IMR-90 (cell line): ENCODE results near the gene MSH5. TPM values are rescaled to one million over a fixed set of nuclear protein-coding genes. Genes with fewer than 3 reads are reported as not detected.

Source experiments
- ATAC-seq: fragments of 200-7000 bp; cut with Tn5 transposase; 2 replicates; pipeline ENCODE4 v1.9.1; 2020; ENCODE audit warnings: low read depth, mild to moderate bottlenecking, moderate library complexity
- BruUV-seq: library from RNA; stranded (reverse); fragments of 400-500 nt; replicated peaks from 2 replicates; lab custom pipeline; 2021; lab: Mats Ljungman, UMichigan
- CTCF ChIA-PET: fragments of 300-600 bp; formaldehyde crosslinking; extraction: SDS; loops from one replicate; lab custom pipeline; 2021; ENCODE audit warnings: antibody characterized with exemption; lab: Yijun Ruan, JAX
- POLR2A ChIA-PET: fragments of 300-600 bp; sonication (Branson Sonifier 250); formaldehyde crosslinking; loops from one replicate; lab custom pipeline; 2022; ENCODE audit warnings: antibody characterized with exemption; ENCODE audit not compliant: unreplicated experiment; lab: Charles Lee
- DNase-seq: peaks from one replicate; pipeline ENCODE4 v3.0.0; 2013
- H2AFZ ChIP-seq: replicated peaks from 2 replicates; pipeline ENCODE3; 2013; ENCODE audit warnings: low read length, mild to moderate bottlenecking; ENCODE audit not compliant: poor library complexity
- H2AK5ac ChIP-seq: 2 replicates; pipeline ENCODE4 v1.6.1; 2013; ENCODE audit warnings: low read depth, low read length, inconsistent platforms
- H2AK9ac ChIP-seq: replicated peaks from 2 replicates; pipeline ENCODE3; 2013; ENCODE audit warnings: mild to moderate bottlenecking, low read depth, low read length, moderate library complexity; ENCODE audit not compliant: poor library complexity
- H2BK120ac ChIP-seq: 2 replicates; pipeline ENCODE4 v1.6.1; 2013; ENCODE audit warnings: low read depth, low read length, inconsistent platforms
- H2BK15ac ChIP-seq: 3 replicates; pipeline ENCODE4 v1.6.1; 2013; ENCODE audit warnings: low read depth, low read length, inconsistent platforms
- H2BK20ac ChIP-seq: 2 replicates; pipeline ENCODE4 v1.6.1; 2013; ENCODE audit warnings: low read depth, mild to moderate bottlenecking, inconsistent platforms, low read length, moderate library complexity
- H2BK5ac ChIP-seq: 2 replicates; pipeline ENCODE4 v1.6.1; 2013; ENCODE audit warnings: mild to moderate bottlenecking, low read depth, low read length, inconsistent platforms; ENCODE audit not compliant: poor library complexity, severe bottlenecking
- H3K14ac ChIP-seq: replicated peaks from 2 replicates; pipeline ENCODE4 v1.6.1; 2013; ENCODE audit warnings: low read depth, low read length, inconsistent platforms
- H3K18ac ChIP-seq: 2 replicates; pipeline ENCODE4 v1.6.1; 2013; ENCODE audit warnings: low read depth, low read length, control low read depth
- H3K23ac ChIP-seq: 2 replicates; pipeline ENCODE4 v1.6.1; 2013; ENCODE audit warnings: low read depth, low read length, inconsistent platforms
- H3K27ac ChIP-seq: 2 replicates; pipeline ENCODE4 v1.5.1; 2013; ENCODE audit warnings: mild to moderate bottlenecking, control low read depth, low read length; ENCODE audit not compliant: insufficient read depth
- H3K27me3 ChIP-seq: 2 replicates; pipeline ENCODE4 v1.6.1; 2013; ENCODE audit warnings: low read length; ENCODE audit not compliant: control insufficient read depth, insufficient read depth
- H3K36me3 ChIP-seq: 2 replicates; pipeline ENCODE4 v1.6.1; 2013; ENCODE audit warnings: low read length, mixed read lengths; ENCODE audit not compliant: control insufficient read depth, insufficient read depth
- H3K4ac ChIP-seq: 2 replicates; pipeline ENCODE4 v1.6.1; 2013; ENCODE audit warnings: low read depth, low read length, inconsistent platforms
- H3K4me1 ChIP-seq: 2 replicates; pipeline ENCODE4 v1.6.1; 2013; ENCODE audit warnings: low read length, mixed read lengths; ENCODE audit not compliant: control insufficient read depth, insufficient read depth
- H3K4me2 ChIP-seq: 2 replicates; pipeline ENCODE4 v1.6.1; 2013; ENCODE audit warnings: low read depth, mild to moderate bottlenecking, control low read depth, low read length, moderate library complexity
- H3K4me3 ChIP-seq: 2 replicates; pipeline ENCODE4 v1.5.1; 2013; ENCODE audit warnings: low read depth, mild to moderate bottlenecking, control low read depth, low read length, moderate library complexity; ENCODE audit not compliant: insufficient read depth
- H3K56ac ChIP-seq: 2 replicates; pipeline ENCODE4 v1.6.1; 2013; ENCODE audit warnings: low read length, inconsistent platforms; ENCODE audit not compliant: insufficient read depth; ENCODE audit errors: extremely low read depth
- H3K79me1 ChIP-seq, 2 experiments: 2 replicates each; pipeline ENCODE4 v1.6.1; 2013; ENCODE audit warnings: low read length in 2 of 2, inconsistent platforms in 1 of 2, low read depth in 1 of 2
- H3K9ac ChIP-seq: 2 replicates; pipeline ENCODE4 v1.6.1; 2013; ENCODE audit warnings: low read depth, low read length, control low read depth
- H3K9me1 ChIP-seq: 2 replicates; pipeline ENCODE4 v1.6.1; 2013; ENCODE audit warnings: low read length, inconsistent platforms; ENCODE audit not compliant: insufficient read depth
- H3K9me3 ChIP-seq: 2 replicates; pipeline ENCODE4 v1.6.1; 2013; ENCODE audit warnings: low read length; ENCODE audit not compliant: control insufficient read depth, insufficient read depth
- H4K20me1 ChIP-seq: 2 replicates; pipeline ENCODE4 v1.6.1; 2013; ENCODE audit warnings: low read length, inconsistent platforms; ENCODE audit not compliant: insufficient read depth
- H4K5ac ChIP-seq: 2 replicates; pipeline ENCODE4 v1.6.1; 2013; ENCODE audit warnings: mild to moderate bottlenecking, low read depth, low read length, control low read depth
- H4K8ac ChIP-seq, 2 experiments: 2 replicates each; pipeline ENCODE4 v1.6.1; 2013; ENCODE audit warnings: low read depth in 2 of 2, low read length in 2 of 2, control low read depth in 1 of 2, inconsistent platforms in 1 of 2
- H4K91ac ChIP-seq: 2 replicates; pipeline ENCODE4 v1.6.1; 2013; ENCODE audit warnings: low read depth, low read length, inconsistent platforms; ENCODE audit not compliant: insufficient read depth
- CEBPB ChIP-seq: IDR thresholded peaks from 2 replicates; pipeline ENCODE4 v1.6.1; 2012; ENCODE audit warnings: low read depth, low read length, improper control_type of control experiment
- CHD1 ChIP-seq: IDR thresholded peaks from 2 replicates; pipeline ENCODE4 v1.6.1; 2012; ENCODE audit warnings: low read depth, low read length, improper control_type of control experiment
- CTCF ChIP-seq: conservative IDR thresholded peaks from 2 replicates; pipeline ENCODE4 v1.5.1; 2012; ENCODE audit warnings: mild to moderate bottlenecking, low read depth, low read length, improper control_type of control experiment
- ELK1 ChIP-seq: fragments of 150-350 bp; IDR thresholded peaks from 2 replicates; pipeline ENCODE4 v1.6.1; 2016; ENCODE audit warnings: low read depth, mild to moderate bottlenecking, low read length, moderate library complexity, borderline replicate concordance
- FOS ChIP-seq: fragments of 150-350 bp; IDR thresholded peaks from 2 replicates; pipeline ENCODE4 v1.6.1; 2016; ENCODE audit warnings: low read depth, low read length
- MAFK ChIP-seq: IDR thresholded peaks from 2 replicates; pipeline ENCODE4 v1.6.1; 2012; ENCODE audit warnings: low read depth, low read length, improper control_type of control experiment
- MXI1 ChIP-seq: IDR thresholded peaks from 2 replicates; pipeline ENCODE4 v1.6.1; 2012; ENCODE audit warnings: low read depth, mild to moderate bottlenecking, low read length, moderate library complexity, borderline replicate concordance
- NFE2L2 ChIP-seq: fragments of 150-350 bp; IDR thresholded peaks from 2 replicates; pipeline ENCODE4 v1.6.1; 2016; ENCODE audit warnings: low read depth, mild to moderate bottlenecking, low read length
- POLR2A ChIP-seq: IDR thresholded peaks from 2 replicates; pipeline ENCODE4 v1.6.1; 2012; ENCODE audit warnings: mild to moderate bottlenecking, low read depth, low read length
- RAD21 ChIP-seq: IDR thresholded peaks from 2 replicates; pipeline ENCODE4 v1.6.1; 2012; ENCODE audit warnings: low read length, improper control_type of control experiment
- RCOR1 ChIP-seq: IDR thresholded peaks from 2 replicates; pipeline ENCODE4 v1.6.1; 2012; ENCODE audit warnings: mild to moderate bottlenecking, low read length, improper control_type of control experiment; ENCODE audit not compliant: insufficient replicate concordance
- RFX5 ChIP-seq: IDR thresholded peaks from 2 replicates; pipeline ENCODE4 v1.8.0; 2012; ENCODE audit warnings: low read depth, mild to moderate bottlenecking, low read length, moderate library complexity
- SMC3 ChIP-seq: fragments of 150-350 bp; IDR thresholded peaks from 2 replicates; pipeline ENCODE4 v1.6.1; 2016; ENCODE audit warnings: low read depth, mild to moderate bottlenecking, antibody characterized with exemption, low read length, moderate library complexity
- USF2 ChIP-seq: fragments of 150-350 bp; IDR thresholded peaks from 2 replicates; pipeline ENCODE4 v1.6.1; 2017; ENCODE audit warnings: mild to moderate bottlenecking, antibody characterized with exemption, low read length, low read depth
- WGBS, 2 experiments: methylation state at CpG; one replicate each; pipeline versions ENCODE4 v1.1.5 to v1.1.7; 2013; ENCODE audit warnings: missing lambda C conversion rate in 2 of 2; ENCODE audit not compliant: insufficient read length in 1 of 2; ENCODE audit errors: extremely low coverage in 2 of 2; 5-methylcytosine and 5-hydroxymethylcytosine counted together
- dilution Hi-C: fragments of 300-500 bp; cut with HindIII; formaldehyde crosslinking; loops from one replicate; pipeline ENCODE4 v1.14.3; 2018; ENCODE audit warnings: low sequenced_read_pairs; ENCODE audit not compliant: unreplicated experiment
- in situ Hi-C: fragments of 300-500 bp; cut with MboI; formaldehyde crosslinking; loops from 3 replicates; pipeline ENCODE4 v1.14.3; 2019; ENCODE audit warnings: low sequenced_read_pairs, inconsistent platforms, mixed read lengths
- intact Hi-C: fragments of 100-400 bp; cut with micrococcal nuclease; formaldehyde crosslinking; loops from 2 replicates; pipeline ENCODE4 v1.10.0; 2022
- polyA plus RNA-seq, 3 experiments: library from polyadenylated mRNA; depleted of rRNA; stranded (reverse); fragments of >200 nt; gene quantifications; 2 replicates each; pipeline ENCODE4 v1.2.3, GENCODE V29; 2012; ENCODE audit warnings: low replicate concordance in 1 of 3
- total RNA-seq: library from RNA; depleted of rRNA; stranded (reverse); fragments of >200 nt; gene quantifications from 2 replicates; pipeline ENCODE4 v1.2.3, GENCODE V29; 2012

The MSH5 gene
- total and polyA plus RNA-seq, 2 of the 4 experiments (the other 2 are of a cell fraction), result 5.6 to 15.7 TPM

- in situ Hi-C loops, result no loop called here
- Histone ChIP-seq H3K9me1 (0 out of 2 replicates have a peak, but pooled peaks cover 8% of the 10 kb centered on the region), H3K4me2 (no peak overlapping the region), H3K27me3 (no peaks in the 10 kb centered on the region), H3K4me1 (peaks cover 10% of the 10 kb centered on the region), H2BK5ac (no peak overlapping the region), H4K5ac (no peak overlapping the region), H3K18ac (no peak overlapping the region), H4K20me1 (no peaks in the 10 kb centered on the region), H3K27ac (no peak overlapping the region), H4K91ac (no peak overlapping the region), H2AK5ac (0 out of 2 replicates have a peak overlapping the region, but pooled peaks have one; percentile 31), H2BK20ac (no peak overlapping the region), H2BK120ac (no peak overlapping the region), H2AK9ac (peak overlapping the region; percentile 96), H3K9me3 (no peaks in the 10 kb centered on the region), H3K23ac (no peak overlapping the region), H2BK15ac (no peak overlapping the region), H3K9ac (no peak overlapping the region), H3K14ac (no peak overlapping the region), H3K56ac (no peak overlapping the region), H4K8ac (no peak overlapping the region), H3K79me1 (0 out of 4 replicates have a peak, but pooled peaks cover 0 to 2% of the 10 kb centered on the region in 2 experiments), H3K4ac (no peak overlapping the region), H2AFZ (peak overlapping the region; percentile 41), H3K4me3 (no peak overlapping the region), H3K36me3 (peaks cover 27% of the 10 kb centered on the region)
- WGBS, 2 experiments, result 91% methylated on average over 17 of the region's 32 CpGs; no CpG with 5 or more reads in 1 of the 2 experiments
- dilution Hi-C loops, result no loop called here
- CTCF ChIA-PET, result interaction anchor here (0.9 to 1.2 kb wide), 2 partner anchors 15 to 20 kb away, joined by 3 to 4 read pairs; partner anchors contain the start of gene VARS1
- DNase-seq (no peak), ATAC-seq (no peak)
- BruUV-seq, result no TSS peak
- POLR2A ChIA-PET, result no interaction called here
- intact Hi-C loops, result no loop called here
- TF ChIP-seq RAD21 (no peak), FOS (no peak), NFE2L2 (no peak), RCOR1 (no peak), MXI1 (no peak), POLR2A (no peak), MAFK (no peak), RFX5 (no peak), SMC3 (no peak), CEBPB (no peak), CHD1 (no peak), ELK1 (no peak), USF2 (no peak), CTCF (no peak)
Observed at GRCh38 chr6:31775633-31776484, 36.1 kb downstream of the MSH5 start.
